Erythroblast (primary cell): ENCODE measurements around the gene POLRMT.

Source experiments
- GATA1 ChIP-seq: IDR thresholded peaks from 2 replicates; pipeline ENCODE4 v1.6.1; 2011; ENCODE audit warnings: low read depth, mild to moderate bottlenecking, control low read depth, low read length, moderate library complexity
- POLR2A ChIP-seq: IDR thresholded peaks from 2 replicates; pipeline ENCODE4 v1.6.1; 2011; ENCODE audit warnings: mild to moderate bottlenecking, low read length

- TF ChIP-seq POLR2A (no peak), GATA1 (no peak)
Observed at GRCh38 chr19:640161-640558, 6.8 kb upstream of the POLRMT start.
